Kidney (tissue), 14 donors: ENCODE measurements around the gene DNMT3L. TPM values are rescaled to one million over a fixed set of nuclear protein-coding genes. Genes with fewer than 3 reads are reported as not detected.

Source experiments
- DNase-seq, 5 donors: peaks; one replicate each; pipeline ENCODE4 v3.0.0-alpha.2; 2013 to 2020
- FAIRE-seq: peaks from 2 replicates; lab custom pipeline; 2012; peaks lifted over from hg19 to GRCh38; lab: Jason Lieb, UNC
- H3K27ac ChIP-seq, 2 donors: one replicate each; pipeline ENCODE4 v1.7.0; 2013; ENCODE audit warnings: low read depth in 2 of 2, low read length in 2 of 2, inconsistent platforms in 1 of 2
- H3K27me3 ChIP-seq: one replicate; pipeline ENCODE4 v1.7.1; 2013; ENCODE audit warnings: low read length, inconsistent platforms; ENCODE audit not compliant: control insufficient read depth, insufficient read depth
- H3K36me3 ChIP-seq, 3 donors: one replicate each; pipeline versions ENCODE4 v1.7.0 to v1.7.1; 2013; ENCODE audit warnings: low read length in 3 of 3, control low read depth in 1 of 3, inconsistent platforms in 1 of 3; ENCODE audit not compliant: insufficient read depth in 3 of 3, control insufficient read depth in 2 of 3
- H3K4me1 ChIP-seq, 3 donors: one replicate each; pipeline versions ENCODE4 v1.7.0 to v1.7.1; 2013; ENCODE audit warnings: low read length in 3 of 3, inconsistent platforms in 1 of 3, low read depth in 1 of 3; ENCODE audit not compliant: control insufficient read depth in 2 of 3, insufficient read depth in 2 of 3
- H3K4me3 ChIP-seq, 3 donors: one replicate each; pipeline versions ENCODE4 v1.7.0 to v1.8.1; 2013; ENCODE audit warnings: low read length in 3 of 3, control low read depth in 1 of 3, inconsistent platforms in 1 of 3
- H3K9ac ChIP-seq, 3 donors: one replicate each; pipeline versions ENCODE4 v1.7.0 to v1.7.1; 2013; ENCODE audit warnings: low read length in 3 of 3, control low read depth in 1 of 3, inconsistent platforms in 1 of 3
- H3K9me3 ChIP-seq, 3 donors: one replicate each; pipeline versions ENCODE4 v1.7.0 to v1.7.1; 2013; ENCODE audit warnings: low read length in 3 of 3, control low read depth in 1 of 3, inconsistent platforms in 1 of 3; ENCODE audit not compliant: control insufficient read depth in 2 of 3, insufficient read depth in 1 of 3
- CTCF ChIP-seq: IDR thresholded peaks from 3 replicates; pipeline ENCODE4 v1.5.1; 2012; ENCODE audit warnings: mild to moderate bottlenecking, moderate library complexity, borderline replicate concordance; ENCODE audit not compliant: insufficient read depth; ENCODE audit errors: extremely low read depth
- intact Hi-C: fragments of 100-400 bp; cut with DNase I; formaldehyde crosslinking; loops from one replicate; pipeline ENCODE4 v1.11.1; 2022
- polyA plus RNA-seq: library from polyadenylated mRNA; stranded (reverse); fragments of 350-450 nt; fragmentation: Illumina TruSeq; extraction: RNeasy Lipid Tissue Mini Kit (QIAGEN cat#74804); gene quantifications from one replicate; pipeline ENCODE4 v1.2.3, GENCODE V29; 2014; ENCODE audit warnings: low read depth, low replicate concordance; ENCODE audit not compliant: insufficient read depth
- total RNA-seq: library from RNA; stranded (reverse); fragmentation: NEBNext Ultra II Directional; extraction: Animal tissue kit (Norgen Biotek cat#: 25700); gene quantifications from one replicate; pipeline ENCODE4 v1.2.1, GENCODE V29; 2021
- donor health status: control.
- donor health status: control.
- donor health status: control.
- donor health status: control.
- donor health status: control.
- donor health status: DM: yes; HTN: yes; CAD: no.
- donor health status: Normal renal cell carcinoma (clear cell type).

Gene DNMT3L
- total and polyA plus RNA-seq, 2 donors from 2014 or later: 0.47 TPM; not detected in 1

GRCh38 chr21:44262338-44263056, 800 bp upstream of the DNMT3L start:
- intact Hi-C loops: no loop called here
- DNase-seq (peak in 2 of 5 donors; percentile 55 to 68), FAIRE-seq (no peak)
- Histone ChIP-seq H3K9me3 (peaks cover 0 to 3% (median 0%) of the 10 kb centered on the region in 3 donors), H3K9ac (no peak overlapping the region), H3K27ac (no peak overlapping the region), H3K36me3 (no peaks in the 10 kb centered on the region), H3K4me3 (no peak overlapping the region), H3K4me1 (no peaks in the 10 kb centered on the region), H3K27me3 (no peaks in the 10 kb centered on the region)
- TF ChIP-seq CTCF: no peak

GRCh38 chr21:44260791-44261631, 686 bp downstream of the DNMT3L start:
- Histone ChIP-seq H3K9me3 (peaks cover 0 to 3% (median 0%) of the 10 kb centered on the region in 3 donors), H3K27me3 (no peaks in the 10 kb centered on the region), H3K36me3 (no peaks in the 10 kb centered on the region), H3K27ac (no peak overlapping the region), H3K4me3 (no peak overlapping the region), H3K4me1 (no peaks in the 10 kb centered on the region), H3K9ac (no peak overlapping the region)
- FAIRE-seq (no peak), DNase-seq (peak in 1 of 5 donors; percentile 49)
- TF ChIP-seq CTCF: no peak
- intact Hi-C loops: no loop called here

GRCh38 chr21:44260066-44260465, 1.6 kb downstream of the DNMT3L start:
- no peak overlapping the region for H3K4me3 ChIP-seq
- TF ChIP-seq CTCF: no peak
- intact Hi-C loops: no loop called here

More at GRCh38 chr21:44260066-44260465, 1.6 kb downstream of the DNMT3L start:
- Histone ChIP-seq H3K9me3 (peaks cover 0 to 3% (median 0%) of the 10 kb centered on the region in 3 donors), H3K9ac (no peak overlapping the region), H3K36me3 (no peaks in the 10 kb centered on the region), H3K4me1 (no peaks in the 10 kb centered on the region), H3K27ac (no peak overlapping the region), H3K27me3 (no peaks in the 10 kb centered on the region)
- no peak for FAIRE-seq
- peak in 1 of 5 donors; percentile 12 for DNase-seq
